HepG2 (cell line): Measurements from ENCODE around the gene TMEM74B. TPM values are rescaled to one million over a fixed set of nuclear protein-coding genes. Genes with fewer than 3 reads are reported as not detected.

Source experiments
- AKNA ChIP-seq: sonication (generic); formaldehyde crosslinking; IDR thresholded peaks from 2 replicates; pipeline ENCODE4 v1.4.0; 2020; ENCODE audit warnings: missing genetic modification reagents, borderline replicate concordance
- ATAD3A ChIP-seq: sonication (generic); formaldehyde crosslinking; IDR thresholded peaks from 2 replicates; pipeline ENCODE4 v1.4.0; 2020; ENCODE audit warnings: missing genetic modification reagents
- ATF7 ChIP-seq, 2 experiments: fragments of 450-650 bp in 1 of 2; sonication (generic) in 1 of 2; formaldehyde crosslinking in 1 of 2; IDR thresholded peaks; 2 replicates each; pipeline versions ENCODE4 v1.4.0 to v1.6.1; 2016 to 2020; ENCODE audit warnings: antibody characterized with exemption in 1 of 2, mild to moderate bottlenecking in 1 of 2, missing genetic modification reagents in 1 of 2
- BRF2 ChIP-seq: sonication (generic); formaldehyde crosslinking; IDR thresholded peaks from 2 replicates; pipeline ENCODE4 v1.8.1; 2022; ENCODE audit warnings: mild to moderate bottlenecking, missing genetic modification reagents
- HCFC1 ChIP-seq: fragments of 150-350 bp; IDR thresholded peaks from 2 replicates; pipeline ENCODE4 v1.6.1; 2014; ENCODE audit warnings: low read depth, low read length
- KLF6 ChIP-seq: IDR thresholded peaks from 2 replicates; pipeline ENCODE4 v1.8.0; 2016; ENCODE audit warnings: missing biosample characterization, missing genetic modification reagents
- MIER3 ChIP-seq: IDR thresholded peaks from 2 replicates; pipeline ENCODE4 v1.6.1; 2016; ENCODE audit warnings: missing compliant biosample characterization, borderline replicate concordance
- MTF1 ChIP-seq: sonication (generic); formaldehyde crosslinking; IDR thresholded peaks from 2 replicates; pipeline ENCODE4 v1.5.0; 2020; ENCODE audit warnings: missing genetic modification reagents
- NCOR1 ChIP-seq: fragments of 200-600 bp; sonication (generic); IDR thresholded peaks from 2 replicates; pipeline ENCODE4 v1.7.0; 2017; ENCODE audit warnings: antibody characterized with exemption, low read length, borderline replicate concordance
- NPAS2 ChIP-seq: sonication (generic); formaldehyde crosslinking; IDR thresholded peaks from 2 replicates; pipeline ENCODE4 v1.8.0; 2022; ENCODE audit warnings: mild to moderate bottlenecking, missing genetic modification reagents, borderline replicate concordance
- SP1 ChIP-seq, 2 experiments: fragments of 450-650 bp in 1 of 2; sonication (generic) in 1 of 2; formaldehyde crosslinking in 1 of 2; IDR thresholded peaks; 2 replicates each; pipeline versions ENCODE4 v1.4.0 to v1.6.1; 2016 to 2020; ENCODE audit warnings: missing genetic modification reagents in 1 of 2
- YEATS4 ChIP-seq: sonication (generic); formaldehyde crosslinking; IDR thresholded peaks from 2 replicates; pipeline ENCODE4 v1.4.0; 2020; ENCODE audit warnings: missing genetic modification reagents, borderline replicate concordance
- ZBTB37 ChIP-seq: sonication (generic); formaldehyde crosslinking; IDR thresholded peaks from 2 replicates; pipeline ENCODE4 v1.4.0; 2020; ENCODE audit warnings: mild to moderate bottlenecking, missing genetic modification reagents
- ZMYM4 ChIP-seq: sonication (generic); formaldehyde crosslinking; IDR thresholded peaks from 2 replicates; pipeline ENCODE4 v1.8.1; 2023; ENCODE audit warnings: mild to moderate bottlenecking, missing genetic modification reagents
- ZNF124 ChIP-seq: sonication (generic); formaldehyde crosslinking; IDR thresholded peaks from 2 replicates; pipeline ENCODE4 v1.4.0; 2020; ENCODE audit warnings: missing genetic modification reagents
- ZNF343 ChIP-seq: sonication (generic); formaldehyde crosslinking; IDR thresholded peaks from 2 replicates; pipeline ENCODE4 v1.4.0; 2020; ENCODE audit warnings: mild to moderate bottlenecking, missing genetic modification reagents
- ZNF382 ChIP-seq: sonication (generic); formaldehyde crosslinking; IDR thresholded peaks from 2 replicates; pipeline ENCODE4 v1.5.0; 2020; ENCODE audit warnings: missing genetic modification reagents, mild to moderate bottlenecking, borderline replicate concordance
- ZNF556 ChIP-seq: sonication (generic); formaldehyde crosslinking; IDR thresholded peaks from 2 replicates; pipeline ENCODE4 v1.4.0; 2020; ENCODE audit warnings: mild to moderate bottlenecking, missing genetic modification reagents, borderline replicate concordance
- ZNF746 ChIP-seq: sonication (generic); formaldehyde crosslinking; IDR thresholded peaks from 2 replicates; pipeline ENCODE4 v1.8.0; 2022; ENCODE audit warnings: mild to moderate bottlenecking, missing genetic modification reagents
- ZSCAN20 ChIP-seq: sonication (generic); formaldehyde crosslinking; IDR thresholded peaks from 2 replicates; pipeline ENCODE4 v1.4.0; 2020; ENCODE audit warnings: missing genetic modification reagents, mild to moderate bottlenecking, borderline replicate concordance
- ZUFSP ChIP-seq: sonication (generic); formaldehyde crosslinking; IDR thresholded peaks from 2 replicates; pipeline ENCODE4 v1.9.0; 2021; ENCODE audit warnings: missing genetic modification reagents, mild to moderate bottlenecking, borderline replicate concordance
- polyA plus RNA-seq, 8 experiments: library from polyadenylated mRNA; depleted of rRNA in 3 of 8; stranded (reverse) in 7 of 8; unstranded in 1 of 8; fragments of >200 nt; fragmentation: Illumina TruSeq in 4 of 8; extraction: Trizol in 4 of 8; gene quantifications; 2 replicates each; pipeline versions ENCODE4 v1.2.1 to v1.2.3, GENCODE V29; 2011 to 2016; ENCODE audit warnings: low read depth in 4 of 8, missing spikeins in 1 of 8, mixed read lengths in 1 of 8; ENCODE audit not compliant: insufficient read depth in 1 of 8
- total RNA-seq, 5 experiments: library from RNA; depleted of rRNA; stranded (reverse); fragments of >200 nt; fragmentation: Illumina TruSeq; extraction: Trizol; gene quantifications; 2 replicates each; pipeline ENCODE4 v1.2.3, GENCODE V29; 2016; ENCODE audit warnings: low read depth in 1 of 5

The TMEM74B gene
- total and polyA plus RNA-seq, 2 of the 13 experiments (the other 11 are each of a cell fraction or from before 2014, with no cell fraction given), result 4.7 to 18.4 TPM

DNA sequence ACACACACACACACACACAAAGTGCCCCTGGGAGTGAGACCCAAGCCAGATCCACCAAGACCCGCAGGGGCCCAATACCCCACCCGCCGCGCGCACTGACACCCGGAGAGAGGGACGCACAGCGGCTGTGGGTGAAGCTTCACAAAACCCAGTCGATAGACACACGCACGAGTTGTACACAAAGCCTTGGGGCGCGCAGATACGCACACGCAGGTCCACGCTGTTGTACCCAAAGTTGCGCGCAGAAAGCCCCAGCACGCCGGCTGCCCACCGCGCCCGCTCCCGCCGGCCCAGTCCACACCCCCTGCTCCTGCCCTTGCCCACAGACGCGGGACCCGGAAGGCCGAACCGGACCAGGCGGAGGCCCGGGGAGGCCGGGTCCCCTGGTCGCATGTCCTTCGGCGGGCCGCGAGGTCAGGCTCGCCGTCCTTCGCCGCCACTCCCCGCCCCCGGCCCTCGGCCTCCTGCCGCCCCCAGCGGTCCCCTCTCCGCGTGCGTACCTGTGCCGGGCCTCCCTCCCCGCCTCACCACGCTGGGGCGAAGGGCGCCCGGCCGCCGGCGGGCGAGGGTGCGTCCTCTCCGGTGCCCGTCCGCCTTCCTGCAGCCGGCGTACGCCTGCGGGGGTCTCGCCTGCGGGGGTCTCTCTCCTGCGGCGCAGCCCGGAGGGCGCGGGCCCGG, at the start of gene TMEM74B (continued):
- no peak for TF ChIP-seq AKNA (CRISPR knock-in tag)
- TF ChIP-seq NPAS2 (CRISPR knock-in tag), result no peak
- no peak for TF ChIP-seq HCFC1
- TF ChIP-seq YEATS4 (CRISPR knock-in tag), result peak; percentile 65; the same call in 1 of the 2 replicates
- TF ChIP-seq ZUFSP, result no peak
- no peak for TF ChIP-seq ATAD3A (CRISPR knock-in tag)
- TF ChIP-seq KLF6 (CRISPR knock-in tag), result no peak
- no peak for TF ChIP-seq ZNF746
- TF ChIP-seq ZNF382 (CRISPR knock-in tag), result no peak
- TF ChIP-seq ZMYM4 (CRISPR knock-in tag), result no peak; the same call in 1 of the 2 replicates
- 0 out of 2 replicates have a peak, but pooled peaks have one; percentile 40 for TF ChIP-seq ZNF556 (CRISPR knock-in tag)
- no peak for TF ChIP-seq NCOR1
- TF ChIP-seq MTF1 (CRISPR knock-in tag), result no peak
- no peak for TF ChIP-seq BRF2
- no peak for TF ChIP-seq ATF7 (IDR thresholded peaks at IDR 0.05)
- no peak for TF ChIP-seq ATF7 (CRISPR knock-in tag; IDR thresholded peaks at IDR 0.05)
- no peak for TF ChIP-seq MIER3
- peak; percentile 62; the same call in 1 of the 2 replicates for TF ChIP-seq ZSCAN20 (CRISPR knock-in tag)
- TF ChIP-seq ZBTB37 (CRISPR knock-in tag), result no peak
- TF ChIP-seq ZNF124 (CRISPR knock-in tag), result no peak
- TF ChIP-seq ZNF343 (CRISPR knock-in tag), result no peak
- no peak for TF ChIP-seq SP1 (IDR thresholded peaks at IDR 0.05)
- no peak for TF ChIP-seq SP1 (CRISPR knock-in tag; IDR thresholded peaks at IDR 0.05)
